Motor neuron (in vitro differentiated cells): ENCODE measurements around the gene KCNJ6. TPM values are rescaled to one million over a fixed set of nuclear protein-coding genes. Genes with fewer than 3 reads are reported as not detected.
"Not testable (repeated sequence)": the region's sequence is repeated elsewhere in the genome, so short reads cannot be mapped to it uniquely, and the experiment has no call there.

Experiments used
- ATAC-seq, 8 experiments: fragments of 200-7000 bp; cut with Tn5 transposase; replicated peaks in 6 of 8; 2 replicates each; pipeline ENCODE4 v1.8.0; 2021; ENCODE audit warnings: mild to moderate bottlenecking in 8 of 8, moderate library complexity in 8 of 8
- H3K27ac ChIP-seq, 2 donors: fragments of 250-450 bp; sonication (Bioruptor Pico); 2 replicates each; pipeline ENCODE4 v1.9.0; 2021; ENCODE audit warnings: antibody characterized with exemption in 2 of 2, mild to moderate bottlenecking in 2 of 2, moderate library complexity in 1 of 2
- H3K4me1 ChIP-seq, 2 donors: fragments of 250-450 bp; sonication (Bioruptor Pico); replicated peaks in 1 of 2; 2 replicates each; pipeline ENCODE4 v1.6.1; 2021; ENCODE audit warnings: antibody characterized with exemption in 2 of 2, mild to moderate bottlenecking in 2 of 2, moderate library complexity in 1 of 2
- H3K4me3 ChIP-seq, 5 donors: fragments of 250-450 bp; sonication (Bioruptor Pico); 2 replicates each; pipeline ENCODE4 v1.9.0; 2021; ENCODE audit warnings: antibody characterized with exemption in 5 of 5, mild to moderate bottlenecking in 5 of 5, moderate library complexity in 4 of 5
- WGBS, 10 experiments: fragments of 450-650 bp; shearing (Covaris generic); methylation state at CpG; one replicate each; pipeline ENCODE4 v1.0.0; 2022; 5-methylcytosine and 5-hydroxymethylcytosine counted together
- in situ Hi-C, 9 experiments: fragments of 400-800 bp; cut with MboI; loops; one replicate each; pipeline ENCODE4 v1.15.0; 2021; ENCODE audit warnings: low sequenced_read_pairs in 9 of 9, low pct_unique_long_range_greater_than_20kb in 2 of 9; ENCODE audit not compliant: unreplicated experiment in 9 of 9
- total RNA-seq, 8 experiments: library from RNA; unstranded; fragments of 300-600 nt; gene quantifications; 2 replicates each; pipeline versions ENCODE4 v1.2.3 to v1.2.4, GENCODE V29; 2022

Gene KCNJ6
- total RNA-seq, 8 experiments from 2014 or later: 0.05 to 3.4 (median 0.61) TPM

- H3K27ac ChIP-seq: no peak overlapping the region
- H3K4me1 ChIP-seq: no peaks in the 10 kb centered on the region
- no peak overlapping the region for H3K4me3 ChIP-seq
- ATAC-seq: no peak
- 29 to 68% (median 54%) methylated on average over 2 to 3 of the region's 4 CpGs; no CpG with 5 or more reads in 4 of the 10 experiments for WGBS, 10 experiments
- in situ Hi-C loops: no loop called here
Measured at GRCh38 chr21:37647781-37648180, 268.5 kb downstream of the KCNJ6 start.

- in situ Hi-C loops, H3K4me1 ChIP-seq, H3K27ac ChIP-seq, H3K4me3 ChIP-seq, ATAC-seq: not testable (repeated sequence)
- 68 to 100% (median 90%) methylated on average over 2 to 10 of the region's 12 CpGs; no CpG with 5 or more reads in 5 of the 10 experiments for whole genome bisulfite sequencing, 10 experiments
Measured at GRCh38 chr21:37646761-37647160, 269.5 kb downstream of the KCNJ6 start.

- ATAC-seq: no peak
- 0 to 89% (median 61%) methylated on average over 1 to 5 of the region's 6 CpGs for WGBS, 10 experiments
Measured at GRCh38 chr21:37645848-37646247, 270.4 kb downstream of the KCNJ6 start.

GRCh38 chr21:37644636-37645035, 271.6 kb downstream of the KCNJ6 start:
- ATAC-seq: no peak
- no peak overlapping the region for H3K4me3 ChIP-seq
- 52 to 100% (median 62%) methylated on average over 1 to 8 of the region's 8 CpGs; no CpG with 5 or more reads in 1 of the 10 experiments for WGBS, 10 experiments
- in situ Hi-C loops: no loop called here
- H3K4me1 ChIP-seq: no peaks in the 10 kb centered on the region
- no peak overlapping the region for H3K27ac ChIP-seq

More at GRCh38 chr21:37645848-37646247, 270.4 kb downstream of the KCNJ6 start:
- Histone ChIP-seq H3K4me1 (no peaks in the 10 kb centered on the region), H3K27ac (no peak overlapping the region), H3K4me3 (no peak overlapping the region)
- in situ Hi-C loops: no loop called here

GRCh38 chr21:37643862-37644261, 272.4 kb downstream of the KCNJ6 start:
- in situ Hi-C loops, H3K4me1 ChIP-seq, H3K27ac ChIP-seq, ATAC-seq, H3K4me3 ChIP-seq: not testable (repeated sequence)

- ATAC-seq: peak in 1 of 8 experiments; percentile 33
- Histone ChIP-seq H3K4me1 (no peaks in the 10 kb centered on the region), H3K4me3 (no peak overlapping the region), H3K27ac (no peak overlapping the region)
- in situ Hi-C loops: no loop called here
- WGBS, 10 experiments: 0 to 89% (median 58%) methylated on average over 1 to 3 of the region's 3 CpGs; no CpG with 5 or more reads in 1 of the 10 experiments
Measured at GRCh38 chr21:37642493-37642892, 273.8 kb downstream of the KCNJ6 start.

- Histone ChIP-seq H3K27ac (no peak overlapping the region), H3K4me3 (no peak overlapping the region), H3K4me1 (no peaks in the 10 kb centered on the region)
- ATAC-seq: no peak
- 0 to 93% (median 50%) methylated on average over 1 to 2 of the region's 2 CpGs; no CpG with 5 or more reads in 1 of the 10 experiments for WGBS, 10 experiments
- in situ Hi-C loops: no loop called here
Measured at GRCh38 chr21:37639756-37640155, 276.5 kb downstream of the KCNJ6 start.

GRCh38 chr21:37636152-37636860, 280.0 kb downstream of the KCNJ6 start:
- no peaks in the 10 kb centered on the region for H3K4me1 ChIP-seq
- H3K4me3 ChIP-seq: no peak overlapping the region
- ATAC-seq: peak in 6 of 8 experiments; percentile 33 to 100 (median 81)
- in situ Hi-C loops: no loop called here
- H3K27ac ChIP-seq: no peak overlapping the region
- 17 to 100% (median 91%) methylated on average over 1 to 6 of the region's 8 CpGs; no CpG with 5 or more reads in 3 of the 10 experiments for WGBS, 10 experiments

- 16 to 92% (median 38%) methylated on average over 1 to 10 of the region's 12 CpGs for WGBS, 10 experiments
- H3K27ac ChIP-seq: no peak overlapping the region
- no peaks in the 10 kb centered on the region for H3K4me1 ChIP-seq
- ATAC-seq: no peak
- H3K4me3 ChIP-seq: no peak overlapping the region
- in situ Hi-C loops: no loop called here
Measured at GRCh38 chr21:37631319-37632117, 284.7 kb downstream of the KCNJ6 start.

- in situ Hi-C loops: no loop called here
Measured at GRCh38 chr21:37630872-37631271, 285.4 kb downstream of the KCNJ6 start.

GRCh38 chr21:37628362-37628761, 287.9 kb downstream of the KCNJ6 start:
- in situ Hi-C loops: no loop called here
- no peak for ATAC-seq
- Histone ChIP-seq H3K4me3 (no peak overlapping the region), H3K27ac (no peak overlapping the region), H3K4me1 (no peaks in the 10 kb centered on the region)
- WGBS, 10 experiments: 65 to 100% (median 92%) methylated on average over 1 to 3 of the region's 3 CpGs; no CpG with 5 or more reads in 1 of the 10 experiments

More at GRCh38 chr21:37630872-37631271, 285.4 kb downstream of the KCNJ6 start:
- H3K4me3 ChIP-seq: no peak overlapping the region
- WGBS, 10 experiments: 13 to 100% (median 80%) methylated on average over 1 to 2 of the region's 2 CpGs; no CpG with 5 or more reads in 1 of the 10 experiments
- peak in 3 of 8 experiments; percentile 42 to 85 (median 84) for ATAC-seq
- H3K4me1 ChIP-seq: no peaks in the 10 kb centered on the region
- no peak overlapping the region for H3K27ac ChIP-seq

- in situ Hi-C loops: no loop called here
- 0 to 100% (median 78%) methylated on average over 1 to 2 of the region's 2 CpGs; no CpG with 5 or more reads in 3 of the 10 experiments for WGBS, 10 experiments
- ATAC-seq: no peak
- Histone ChIP-seq H3K27ac (no peak overlapping the region), H3K4me1 (no peaks in the 10 kb centered on the region), H3K4me3 (no peak overlapping the region)
Measured at GRCh38 chr21:37627561-37627960, 288.7 kb downstream of the KCNJ6 start.

- no peak overlapping the region for H3K4me3 ChIP-seq
- in situ Hi-C loops: no loop called here
- ATAC-seq: no peak
- 0 to 100% (median 33%) methylated on average over 1 to 4 of the region's 4 CpGs; no CpG with 5 or more reads in 1 of the 10 experiments for WGBS, 10 experiments
- no peaks in the 10 kb centered on the region for H3K4me1 ChIP-seq
- H3K27ac ChIP-seq: no peak overlapping the region
Measured at GRCh38 chr21:37627074-37627473, 289.2 kb downstream of the KCNJ6 start.
